Pancreas (tissue), 10 donors: ENCODE data around the gene CDH18. TPM values are rescaled to one million over a fixed set of nuclear protein-coding genes. Genes with fewer than 3 reads are reported as not detected.
A peak's percentile ranks its signal among the peaks of the same experiment; 100 is the strongest.

Source experiments
- ATAC-seq, 4 donors: fragments of 200-7000 bp; cut with Tn5 transposase; one replicate each; pipeline versions ENCODE4 v1.8.0 to v1.9.1; 2020; ENCODE audit warnings: mild to moderate bottlenecking in 4 of 4, moderate library complexity in 4 of 4
- DNase-seq, 6 donors: peaks; one replicate each; pipeline ENCODE4 v3.0.0-alpha.2; 2020
- FAIRE-seq: peaks from 2 replicates; lab custom pipeline; 2012; peaks lifted over from hg19 to GRCh38; lab: Jason Lieb, UNC
- H3K27ac ChIP-seq, 4 donors: fragments of 200-600 bp; sonication (generic); 1 replicate in 3 of 4; 2 replicates in 1 of 4; pipeline versions ENCODE4 v1.5.0 to v1.8.0; 2020
- H3K27me3 ChIP-seq, 4 donors: fragments of 200-600 bp; one replicate each; pipeline ENCODE4 v1.8.0; 2021
- H3K36me3 ChIP-seq, 3 donors: fragments of 200-600 bp; sonication (generic) in 1 of 3; one replicate each; pipeline versions ENCODE4 v1.5.0 to v1.8.0; 2020 to 2021
- H3K4me1 ChIP-seq, 3 donors: fragments of 200-600 bp; one replicate each; pipeline ENCODE4 v1.8.0; 2021
- H3K4me3 ChIP-seq, 4 donors: fragments of 200-600 bp; sonication (generic) in 2 of 4; one replicate each; pipeline versions ENCODE4 v1.5.0 to v1.8.0; 2020 to 2021
- H3K9me3 ChIP-seq, 4 donors: fragments of 200-600 bp; one replicate each; pipeline ENCODE4 v1.8.0; 2021
- CTCF ChIP-seq, 4 donors: fragments of 200-600 bp; sonication (generic) in 3 of 4; IDR thresholded peaks; one replicate each; pipeline versions ENCODE4 v1.5.0 to v1.8.0; 2021; ENCODE audit warnings: antibody characterized with exemption in 4 of 4
- WGBS, 2 donors: extraction: QIAGEN DNeasy Blood & Tissue Kit; methylation state at CpG; one replicate each; pipeline ENCODE4 v1.1.7; 2013; 5-methylcytosine and 5-hydroxymethylcytosine counted together
- intact Hi-C, 3 donors: fragments of 100-400 bp; cut with DNase I; formaldehyde crosslinking; loops; one replicate each; pipeline versions ENCODE4 v1.11.1 to v1.14.2; 2022
- polyA plus RNA-seq, 2 donors: library from polyadenylated mRNA; stranded (reverse); fragments of 200-250 nt; gene quantifications; one replicate each; pipeline ENCODE4 v1.2.3, GENCODE V29; 2013
- total RNA-seq, 6 donors: library from RNA; stranded (reverse); fragmentation: NEBNext Ultra II Directional in 4 of 6; extraction: Animal tissue kit (Norgen Biotek cat#: 25700) in 4 of 6; gene quantifications; one replicate each; pipeline versions ENCODE4 v1.2.1 to v1.2.4, GENCODE V29; 2021 to 2023
- donor health status: healthy with polysubstance abuse.
- donor health status: DM: no; HTN: no; CAD: no; lungs with moderate emphysema.
- donor health status: DM: no; HTN: no; CAD: no.
- donor health status: control.
- donor health status: control.
- donor health status: Bipolar disorder and iron deficiency.
- donor health status: DM: yes; HTN: yes; CAD: no.
- donor health status: DM: no; HTN: no; CAD: no.
- donor health status: DM: no; HTN: no; CAD: no.
- donor health status: DM: yes; HTN: yes; CAD: no.

CDH18 gene
- total and polyA plus RNA-seq, 8 donors: 0.09 to 0.80 (median 0.27) TPM

GRCh38 chr5:19859020-19859419 is 129.0 kb downstream of the CDH18 start:
- ATAC-seq: no peak
- Histone ChIP-seq H3K36me3 (no peaks in the 10 kb centered on the region), H3K4me1 (peaks cover 0 to 6% (median 5%) of the 10 kb centered on the region in 3 donors), H3K4me3 (no peak overlapping the region), H3K27ac (no peak overlapping the region), H3K9me3 (no peaks in the 10 kb centered on the region), H3K27me3 (peaks cover 0 to 4% (median 0%) of the 10 kb centered on the region in 4 donors)
- 89 to 94% methylated on average over 3 of the region's 3 CpGs for WGBS, 2 donors
- no peak for FAIRE-seq
- intact Hi-C loops: no loop called here
- TF ChIP-seq CTCF (IDR thresholded peaks at IDR 0.05): no peak
- no peak for DNase-seq

- FAIRE-seq (no peak), DNase-seq (no peak), ATAC-seq (peak in 3 of 4 donors; percentile 28 to 54 (median 37))
- no peak overlapping the region for H3K4me3 ChIP-seq
- peaks cover 0 to 4% (median 0%) of the 10 kb centered on the region in 4 donors for H3K27me3 ChIP-seq
- H3K27ac ChIP-seq: peak overlapping the region in 1 of 4 donors; percentile 3
- 34 to 42% methylated on average over 3 of the region's 3 CpGs for WGBS, 2 donors
- no peak for TF ChIP-seq CTCF (IDR thresholded peaks at IDR 0.05)
- no peaks in the 10 kb centered on the region for H3K9me3 ChIP-seq
- H3K4me1 ChIP-seq: no peaks in the 10 kb centered on the region
- intact Hi-C loops: no loop called here
- no peaks in the 10 kb centered on the region for H3K36me3 ChIP-seq
Measured at GRCh38 chr5:19855931-19856330, 132.1 kb downstream of the CDH18 start.

GRCh38 chr5:19855453-19855852 is 132.5 kb downstream of the CDH18 start:
- Histone ChIP-seq H3K27me3 (peaks cover 0 to 4% (median 0%) of the 10 kb centered on the region in 4 donors), H3K27ac (peak overlapping the region in 1 of 4 donors; percentile 3), H3K4me1 (no peaks in the 10 kb centered on the region), H3K9me3 (no peaks in the 10 kb centered on the region), H3K4me3 (no peak overlapping the region), H3K36me3 (no peaks in the 10 kb centered on the region)
- DNase-seq: peak in 3 of 6 donors; percentile 10 to 48 (median 39)
- intact Hi-C loops: no loop called here
- no peak for TF ChIP-seq CTCF (IDR thresholded peaks at IDR 0.05)
- ATAC-seq: peak; percentile 48 to 85 (median 79)
- FAIRE-seq: no peak

- 85 to 88% methylated on average over 4 of the region's 4 CpGs for WGBS, 2 donors
Measured at GRCh38 chr5:19855031-19855430, 133.0 kb downstream of the CDH18 start.

More at GRCh38 chr5:19855031-19855430, 133.0 kb downstream of the CDH18 start:
- no peak overlapping the region for H3K4me3 ChIP-seq
- ATAC-seq: no peak
- H3K36me3 ChIP-seq: no peaks in the 10 kb centered on the region
- H3K4me1 ChIP-seq: no peaks in the 10 kb centered on the region
- no peak overlapping the region for H3K27ac ChIP-seq
- no peak for FAIRE-seq
- H3K27me3 ChIP-seq: peaks cover 0 to 4% (median 0%) of the 10 kb centered on the region in 4 donors
- TF ChIP-seq CTCF (IDR thresholded peaks at IDR 0.05): no peak
- no peaks in the 10 kb centered on the region for H3K9me3 ChIP-seq
- intact Hi-C loops: no loop called here
- no peak for DNase-seq
